Heart right ventricle (tissue), 16 donors: ENCODE data around the gene ANHX. TPM values are rescaled to one million over a fixed set of nuclear protein-coding genes. Genes with fewer than 3 reads are reported as not detected.
"Not testable (repeated sequence)": the region's sequence is repeated elsewhere in the genome, so short reads cannot be mapped to it uniquely, and the experiment has no call there.

ENCODE experiments used
- ATAC-seq, 8 donors: fragments of 200-7000 bp; cut with Tn5 transposase; one replicate each; pipeline ENCODE4 v1.9.1; 2020; ENCODE audit warnings: mild to moderate bottlenecking in 8 of 8, moderate library complexity in 8 of 8, moderate number of reproducible peaks in 1 of 8
- DNase-seq, 2 donors: peaks; one replicate each; pipeline ENCODE4 v3.0.0-alpha.2; 2020
- H3K27ac ChIP-seq, 10 donors: fragments of 200-600 bp; sonication (generic) in 2 of 10; one replicate each; pipeline versions ENCODE4 v1.5.0 to v1.8.0; 2020 to 2022; ENCODE audit warnings: mild to moderate bottlenecking in 3 of 10
- H3K27me3 ChIP-seq, 7 donors: fragments of 200-600 bp; one replicate each; pipeline ENCODE4 v1.8.0; 2021 to 2022; ENCODE audit warnings: mild to moderate bottlenecking in 2 of 7
- H3K36me3 ChIP-seq, 9 donors: fragments of 200-600 bp; sonication (generic) in 1 of 9; one replicate each; pipeline versions ENCODE4 v1.5.0 to v1.8.0; 2020 to 2022; ENCODE audit warnings: mild to moderate bottlenecking in 2 of 9
- H3K4me1 ChIP-seq, 9 donors: fragments of 200-600 bp; sonication (generic) in 1 of 9; one replicate each; pipeline versions ENCODE4 v1.5.0 to v1.8.0; 2020 to 2022; ENCODE audit warnings: mild to moderate bottlenecking in 4 of 9
- H3K4me3 ChIP-seq, 10 donors: fragments of 200-600 bp; sonication (generic) in 2 of 10; one replicate each; pipeline versions ENCODE4 v1.5.0 to v1.8.0; 2020 to 2022; ENCODE audit warnings: mild to moderate bottlenecking in 7 of 10, moderate library complexity in 2 of 10
- H3K9me3 ChIP-seq, 11 donors: fragments of 200-600 bp in 10 of 11; sonication (generic) in 2 of 11; one replicate each; pipeline versions ENCODE4 v1.5.0 to v1.8.0; 2013 to 2022; ENCODE audit warnings: mild to moderate bottlenecking in 2 of 11, control low read depth in 1 of 11, moderate library complexity in 1 of 11
- CTCF ChIP-seq, 9 donors: fragments of 200-600 bp; sonication (generic) in 2 of 9; IDR thresholded peaks; one replicate each; pipeline versions ENCODE4 v1.5.0 to v1.8.0; 2021 to 2022; ENCODE audit warnings: antibody characterized with exemption in 9 of 9, mild to moderate bottlenecking in 5 of 9, moderate library complexity in 1 of 9
- WGBS, 2 donors: extraction: QIAGEN DNeasy Blood & Tissue Kit; methylation state at CpG; one replicate each; pipeline ENCODE4 v1.1.7; 2013; ENCODE audit warnings: inconsistent platforms in 1 of 2; 5-methylcytosine and 5-hydroxymethylcytosine counted together
- intact Hi-C, 10 donors: fragments of 100-400 bp; cut with DNase I; formaldehyde crosslinking; loops; one replicate each; pipeline versions ENCODE4 v1.11.1 to v1.14.2; 2022
- long read RNA-seq, 3 donors: library from polyadenylated mRNA; unstranded; transcript quantifications; one replicate each; pipeline ENCODE4 v2.0.0, GENCODE V29; 2020 to 2021
- polyA plus RNA-seq, 2 donors: library from polyadenylated mRNA; stranded (reverse); fragments of 200-250 nt; gene quantifications; one replicate each; pipeline ENCODE4 v1.2.3, GENCODE V29; 2013
- total RNA-seq, 10 donors: library from RNA; stranded (reverse); fragmentation: NEBNext Ultra II Directional in 3 of 10; extraction: Animal tissue kit (Norgen Biotek cat#: 25700) in 3 of 10; gene quantifications; one replicate each; pipeline versions ENCODE4 v1.2.1 to v1.2.4, GENCODE V29; 2021 to 2023
- donor health status: Arrhythmogenic right ventricular cardiomyopathy.
- donor health status: ischemic (EF 13 %, LVEDD 7.1; RV severe dilation, severe dysfunction).
- donor health status: healthy with polysubstance abuse.
- donor health status: DM: no; HTN: yes; CAD: no.
- donor health status: DM: no; HTN: no; CAD: no.
- donor health status: ischemic (EF 25% LVEDD 6.9; RV normal size, moderate dysfunction).
- donor health status: ischemic (EF 25% LVEDD 5.7; RV mildly dilated, moderate dysfunction).
- donor health status: healthy.
- donor health status: DM: yes; HTN: yes; CAD: no.
- donor health status: Ischemic cardiomyopathy.
- donor health status: ischemic (EF 35%, LVEDD 5.7; RV mildly dilated, moderate dysfunction).
- donor health status: nonischemic (EF 11% LVEDD 7.7; RV severe dilation, severe dysfunction).
- donor health status: DM: yes; HTN: yes; CAD: no.
- donor health status: PGD.
- donor health status: ischemic (EF 29% LVEDD 5.4; RV normal size, mild dysfunction).
- donor health status: nonischemic (EF 23%, LVEDD 6.1; RV moderate dilation, normal function).

ANHX gene
- total RNA-seq (not detected), polyA plus RNA-seq (not detected)
- long read RNA-seq, donor 1, result 0 reads
- long read RNA-seq, donor 2, result 0 reads
- long read RNA-seq, donor 3, result 0 reads

GRCh38 chr12:133235401-133236112, at the start of gene ANHX:
TSS of gene ANHX (minus strand) at chr12:133235877. CDS start at chr12:133234356, 1,521 bp downstream.
- intact Hi-C loops, result no loop called here
- Histone ChIP-seq H3K4me3 (no peak within 1 kb of the TSS), H3K36me3 (no peaks in the 10 kb centered on the region), H3K27me3 (peaks cover 0 to 13% (median 0%) of the 10 kb centered on the region in 7 donors), H3K4me1 (no peaks in the 10 kb centered on the region), H3K9me3 (peaks cover 0 to 93% (median 0%) of the 10 kb centered on the region in 11 donors), H3K27ac (no peak within 1 kb of the TSS)
- 37% methylated on average over 49 to 61 of the region's 61 CpGs for WGBS, 2 donors
- no peak for ATAC-seq
- no peak for TF ChIP-seq CTCF (IDR thresholded peaks at IDR 0.05)
- DNase-seq, result no peak

GRCh38 chr12:133264668-133265067, 29.0 kb upstream of the ANHX start:
- DNase-seq, H3K4me3 ChIP-seq, H3K36me3 ChIP-seq, H3K4me1 ChIP-seq, H3K9me3 ChIP-seq, H3K27me3 ChIP-seq, H3K27ac ChIP-seq, intact Hi-C loops: not testable (repeated sequence)
- ATAC-seq, result peak in 1 of 8 donors; percentile 79
- WGBS, 2 donors, result 91 to 97% methylated on average over 11 of the region's 11 CpGs

GRCh38 chr12:133264173-133264572, 28.5 kb upstream of the ANHX start:
- WGBS, 2 donors, result 82 to 85% methylated on average over 28 to 33 of the region's 33 CpGs
- no peaks in the 10 kb centered on the region for H3K36me3 ChIP-seq
- no peaks in the 10 kb centered on the region for H3K4me1 ChIP-seq
- intact Hi-C loops, result no loop called here
- no peaks in the 10 kb centered on the region for H3K27me3 ChIP-seq
- H3K27ac ChIP-seq, result no peak overlapping the region
- H3K4me3 ChIP-seq, result no peak overlapping the region
- ATAC-seq (peak in 1 of 8 donors; percentile 87), DNase-seq (no peak)
- H3K9me3 ChIP-seq, result peaks cover 0 to 6% (median 0%) of the 10 kb centered on the region in 11 donors
- no peak for TF ChIP-seq CTCF (IDR thresholded peaks at IDR 0.05)

- H3K9me3 ChIP-seq, result peaks cover 0 to 48% (median under 1%) of the 10 kb centered on the region in 11 donors
- ATAC-seq (no peak), DNase-seq (no peak)
- H3K4me3 ChIP-seq, result no peak overlapping the region
- 23 to 34% methylated on average over 1 of the region's 1 CpG for whole genome bisulfite sequencing, 2 donors
- intact Hi-C loops, result no loop called here
- no peaks in the 10 kb centered on the region for H3K27me3 ChIP-seq
- TF ChIP-seq CTCF (IDR thresholded peaks at IDR 0.05), result no peak
- no peaks in the 10 kb centered on the region for H3K4me1 ChIP-seq
- H3K27ac ChIP-seq, result no peak overlapping the region
- no peaks in the 10 kb centered on the region for H3K36me3 ChIP-seq
These were observed 20.6 kb upstream of the ANHX start for GRCh38 chr12:133256321-133256720.

GRCh38 chr12:133255833-133256232, 20.2 kb upstream of the ANHX start:
- peak in 1 of 8 donors; percentile 15 for ATAC-seq
- H3K4me1 ChIP-seq, H3K36me3 ChIP-seq, H3K4me3 ChIP-seq, DNase-seq, H3K27me3 ChIP-seq, H3K27ac ChIP-seq, intact Hi-C loops: not testable (repeated sequence)
- WGBS, 2 donors, result 21 to 25% methylated on average over 1 of the region's 1 CpG
- H3K9me3 ChIP-seq, result peaks cover 0 to 48% (median 3%) of the 10 kb centered on the region in 11 donors
